HL-60 (cell line): ENCODE measurements around the gene EBF3.

Experiments used
- CTCF ChIP-seq: IDR thresholded peaks from one replicate; pipeline ENCODE4 v1.5.1; 2011; ENCODE audit warnings: low read length, control low read depth, inconsistent platforms; ENCODE audit not compliant: insufficient read depth
- POLR2AphosphoS5 ChIP-seq: IDR thresholded peaks from 2 replicates; pipeline ENCODE4 v1.6.1; 2012; ENCODE audit warnings: low read depth
- REST ChIP-seq: IDR thresholded peaks from 2 replicates; pipeline ENCODE4 v1.6.1; 2012; ENCODE audit warnings: low read depth; ENCODE audit not compliant: insufficient replicate concordance

- TF ChIP-seq POLR2AphosphoS5 (no peak), CTCF (no peak), REST (no peak)
Observed at GRCh38 chr10:129904323-129904722, 59.8 kb downstream of the EBF3 start.
